Measurements from ENCODE around the gene MS4A4E.

DNA sequence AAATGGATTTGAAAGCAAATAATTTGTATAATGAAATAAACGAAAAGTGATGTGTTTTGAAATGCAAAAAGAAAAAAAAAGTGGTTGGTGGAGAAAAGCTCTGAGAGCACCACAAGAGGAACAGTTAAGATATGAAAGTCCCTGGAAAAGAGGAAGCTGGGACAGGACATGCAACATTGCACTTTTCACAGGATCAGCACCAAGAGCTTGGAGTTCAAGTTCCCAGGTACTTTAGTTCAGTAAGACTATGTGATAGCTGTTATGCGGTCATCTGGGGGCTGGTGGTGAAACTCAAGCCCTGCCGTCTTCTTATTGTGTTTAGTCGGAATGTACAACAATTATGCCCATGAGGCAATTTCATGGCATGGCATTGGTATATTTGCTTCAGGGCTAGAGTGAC is 20.5 kb upstream of the MS4A4E start:
- TF ChIP-seq, protein P1, sequence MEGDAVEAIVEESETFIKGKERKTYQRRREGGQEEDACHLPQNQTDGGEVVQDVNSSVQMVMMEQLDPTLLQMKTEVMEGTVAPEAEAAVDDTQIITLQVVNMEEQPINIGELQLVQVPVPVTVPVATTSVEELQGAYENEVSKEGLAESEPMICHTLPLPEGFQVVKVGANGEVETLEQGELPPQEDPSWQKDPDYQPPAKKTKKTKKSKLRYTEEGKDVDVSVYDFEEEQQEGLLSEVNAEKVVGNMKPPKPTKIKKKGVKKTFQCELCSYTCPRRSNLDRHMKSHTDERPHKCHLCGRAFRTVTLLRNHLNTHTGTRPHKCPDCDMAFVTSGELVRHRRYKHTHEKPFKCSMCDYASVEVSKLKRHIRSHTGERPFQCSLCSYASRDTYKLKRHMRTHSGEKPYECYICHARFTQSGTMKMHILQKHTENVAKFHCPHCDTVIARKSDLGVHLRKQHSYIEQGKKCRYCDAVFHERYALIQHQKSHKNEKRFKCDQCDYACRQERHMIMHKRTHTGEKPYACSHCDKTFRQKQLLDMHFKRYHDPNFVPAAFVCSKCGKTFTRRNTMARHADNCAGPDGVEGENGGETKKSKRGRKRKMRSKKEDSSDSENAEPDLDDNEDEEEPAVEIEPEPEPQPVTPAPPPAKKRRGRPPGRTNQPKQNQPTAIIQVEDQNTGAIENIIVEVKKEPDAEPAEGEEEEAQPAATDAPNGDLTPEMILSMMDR (IDR thresholded peaks at IDR 0.05) = no peak
- no peak for TF ChIP-seq EP300 (IDR thresholded peaks at IDR 0.05)

All from suprapubic skin (tissue), 3 donors.